Parathyroid adenoma (tissue), 2 donors: ENCODE data around the gene B9D1.

Experiments
- H2AFZ ChIP-seq: fragments of 300-600 bp; sonication (generic); one replicate; pipeline ENCODE4 v1.7.0; 2017; ENCODE audit warnings: antibody characterized with exemption, mild to moderate bottlenecking
- H3K27ac ChIP-seq: fragments of 300-600 bp; sonication (generic); one replicate; pipeline ENCODE4 v1.7.0; 2017
- H3K27me3 ChIP-seq: fragments of 300-600 bp; sonication (generic); one replicate; pipeline ENCODE4 v1.7.0; 2017; ENCODE audit warnings: low read length; ENCODE audit not compliant: control insufficient read depth, insufficient read depth
- H3K36me3 ChIP-seq: fragments of 300-600 bp; sonication (generic); one replicate; pipeline ENCODE4 v1.7.0; 2017; ENCODE audit warnings: low read length; ENCODE audit not compliant: control insufficient read depth, insufficient read depth
- H3K4me1 ChIP-seq: fragments of 300-600 bp; sonication (generic); one replicate; pipeline ENCODE4 v1.7.0; 2017; ENCODE audit warnings: control low read depth
- H3K4me2 ChIP-seq: fragments of 300-600 bp; sonication (generic); one replicate; pipeline ENCODE4 v1.7.0; 2017; ENCODE audit warnings: low read length
- H3K4me3 ChIP-seq: fragments of 300-600 bp; sonication (generic); one replicate; pipeline ENCODE4 v1.7.0; 2017; ENCODE audit warnings: low read depth, low read length
- H3K79me2 ChIP-seq: fragments of 300-600 bp; sonication (generic); one replicate; pipeline ENCODE4 v1.7.0; 2017; ENCODE audit warnings: control low read depth
- H3K9ac ChIP-seq: fragments of 300-600 bp; sonication (generic); one replicate; pipeline ENCODE4 v1.7.0; 2017; ENCODE audit warnings: mild to moderate bottlenecking
- H3K9me3 ChIP-seq: fragments of 300-600 bp; sonication (generic); one replicate; pipeline ENCODE4 v1.7.0; 2017; ENCODE audit warnings: low read length; ENCODE audit not compliant: control insufficient read depth
- TF ChIP-seq, protein P1 (sequence below): fragments of 300-600 bp; sonication (generic); IDR thresholded peaks from one replicate; pipeline ENCODE4 v1.7.0; 2017; ENCODE audit warnings: antibody characterized with exemption, mild to moderate bottlenecking
- donor health status: primary hyperparathyroidism.

The B9D1 gene

DNA sequence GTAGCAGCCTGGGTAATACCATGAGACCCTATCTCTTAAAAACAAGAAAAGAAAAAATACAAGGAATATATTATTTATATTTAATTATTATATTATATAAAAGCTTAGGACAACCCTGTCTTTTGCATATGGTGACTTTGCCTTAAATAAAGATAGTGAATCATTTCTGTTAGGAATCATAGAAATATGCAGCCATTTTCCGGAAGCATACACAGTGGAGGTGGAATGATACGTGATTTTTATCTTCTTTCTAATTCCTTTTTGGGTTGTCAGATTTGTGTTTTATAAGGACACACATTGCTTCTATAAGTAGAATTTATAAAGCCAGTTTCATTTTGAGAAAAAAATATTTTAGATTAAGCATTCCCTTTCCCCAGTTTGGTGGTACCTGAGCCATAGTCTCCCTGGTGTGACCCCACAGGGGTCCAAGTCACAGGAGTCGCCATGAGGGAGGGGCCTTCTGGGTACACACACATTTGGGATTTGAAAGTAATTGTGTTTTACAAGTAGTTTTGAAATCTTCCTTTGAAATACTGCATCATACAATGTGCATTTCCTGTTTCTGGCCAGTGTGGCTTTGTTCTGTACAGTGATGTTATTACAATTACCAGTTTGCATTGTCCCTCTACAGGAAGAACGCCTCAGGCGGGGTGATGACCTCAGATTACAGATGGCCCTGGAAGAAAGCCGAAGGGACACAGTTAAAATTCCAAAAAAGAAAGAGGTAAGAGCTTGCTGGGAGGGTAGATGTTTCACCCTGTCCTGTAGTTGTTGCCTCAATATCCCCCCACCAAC is 50.9 kb downstream of the B9D1 start:
- peaks cover 14% of the 10 kb centered on the region for H3K4me1 ChIP-seq
- peak overlapping the region; percentile 51 for H3K27ac ChIP-seq
- no peak overlapping the region for H2AFZ ChIP-seq
- no peak overlapping the region for H3K4me3 ChIP-seq
- H3K9ac ChIP-seq: no peak overlapping the region
- no peak overlapping the region for H3K4me2 ChIP-seq
- H3K27me3 ChIP-seq: no peaks in the 10 kb centered on the region
- no peaks in the 10 kb centered on the region for H3K9me3 ChIP-seq
- peaks cover 7% of the 10 kb centered on the region for H3K79me2 ChIP-seq
- H3K36me3 ChIP-seq: no peaks in the 10 kb centered on the region
- TF ChIP-seq, protein P1, sequence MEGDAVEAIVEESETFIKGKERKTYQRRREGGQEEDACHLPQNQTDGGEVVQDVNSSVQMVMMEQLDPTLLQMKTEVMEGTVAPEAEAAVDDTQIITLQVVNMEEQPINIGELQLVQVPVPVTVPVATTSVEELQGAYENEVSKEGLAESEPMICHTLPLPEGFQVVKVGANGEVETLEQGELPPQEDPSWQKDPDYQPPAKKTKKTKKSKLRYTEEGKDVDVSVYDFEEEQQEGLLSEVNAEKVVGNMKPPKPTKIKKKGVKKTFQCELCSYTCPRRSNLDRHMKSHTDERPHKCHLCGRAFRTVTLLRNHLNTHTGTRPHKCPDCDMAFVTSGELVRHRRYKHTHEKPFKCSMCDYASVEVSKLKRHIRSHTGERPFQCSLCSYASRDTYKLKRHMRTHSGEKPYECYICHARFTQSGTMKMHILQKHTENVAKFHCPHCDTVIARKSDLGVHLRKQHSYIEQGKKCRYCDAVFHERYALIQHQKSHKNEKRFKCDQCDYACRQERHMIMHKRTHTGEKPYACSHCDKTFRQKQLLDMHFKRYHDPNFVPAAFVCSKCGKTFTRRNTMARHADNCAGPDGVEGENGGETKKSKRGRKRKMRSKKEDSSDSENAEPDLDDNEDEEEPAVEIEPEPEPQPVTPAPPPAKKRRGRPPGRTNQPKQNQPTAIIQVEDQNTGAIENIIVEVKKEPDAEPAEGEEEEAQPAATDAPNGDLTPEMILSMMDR: no peak

- H2AFZ ChIP-seq: no peak overlapping the region
- H3K27me3 ChIP-seq: no peaks in the 10 kb centered on the region
- H3K4me2 ChIP-seq: no peak overlapping the region
- no peak overlapping the region for H3K9ac ChIP-seq
- H3K9me3 ChIP-seq: no peaks in the 10 kb centered on the region
- H3K4me3 ChIP-seq: no peak overlapping the region
- TF ChIP-seq, protein P1: no peak
- no peaks in the 10 kb centered on the region for H3K36me3 ChIP-seq
- no peak overlapping the region for H3K27ac ChIP-seq
- peaks cover 8% of the 10 kb centered on the region for H3K4me1 ChIP-seq
- H3K79me2 ChIP-seq: peaks cover 10% of the 10 kb centered on the region
Measured at GRCh38 chr17:19311016-19311415, 51.5 kb downstream of the B9D1 start.

DNA sequence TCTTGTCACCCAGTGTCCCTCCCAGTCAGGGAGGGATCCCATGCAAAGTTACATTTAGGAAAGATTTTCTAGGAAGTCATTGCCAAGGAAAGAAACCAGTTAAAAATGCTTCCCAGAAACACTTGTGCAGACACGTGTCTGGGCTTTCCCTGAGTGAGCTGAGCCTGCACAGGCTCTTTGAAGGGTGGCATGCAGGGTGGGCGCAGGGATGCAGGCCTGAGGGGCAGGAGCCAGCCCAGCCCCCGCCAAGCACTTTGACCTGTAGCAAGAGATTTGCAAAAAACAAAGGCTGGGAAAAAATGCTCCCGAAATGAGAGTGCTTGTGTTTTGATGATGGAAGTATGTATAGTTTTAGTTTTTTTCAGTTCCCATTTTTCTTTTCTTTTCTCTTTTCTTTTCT is 52.4 kb downstream of the B9D1 start:
- Histone ChIP-seq H3K4me3 (no peak overlapping the region), H3K27me3 (no peaks in the 10 kb centered on the region), H3K4me2 (no peak overlapping the region), H2AFZ (no peak overlapping the region), H3K27ac (no peak overlapping the region), H3K79me2 (peaks cover 12% of the 10 kb centered on the region), H3K9ac (no peak overlapping the region), H3K9me3 (no peaks in the 10 kb centered on the region), H3K4me1 (peaks cover 12% of the 10 kb centered on the region), H3K36me3 (no peaks in the 10 kb centered on the region)
- TF ChIP-seq, protein P1: no peak

DNA sequence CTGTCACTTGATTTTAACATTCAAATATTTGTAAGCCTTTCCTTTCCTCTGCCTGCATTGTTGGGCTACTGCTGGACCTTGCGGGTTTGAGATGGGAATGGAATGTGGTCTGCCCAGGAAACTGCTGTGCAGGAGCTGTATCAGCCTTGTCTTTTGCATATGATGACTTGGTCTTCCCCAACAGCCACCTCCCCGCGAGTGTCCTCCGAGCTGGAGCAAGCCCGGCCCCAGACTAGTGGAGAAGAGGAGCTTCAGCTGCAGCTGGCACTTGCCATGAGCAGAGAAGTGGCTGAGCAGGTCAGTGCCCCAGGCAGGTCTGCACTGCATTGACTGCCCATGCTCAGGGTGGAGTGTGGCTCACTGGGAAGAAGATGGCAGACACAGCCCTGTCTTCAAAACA is 52.8 kb downstream of the B9D1 start:
- Histone ChIP-seq H3K36me3 (no peaks in the 10 kb centered on the region), H3K27ac (no peak overlapping the region), H3K4me3 (no peak overlapping the region), H3K4me1 (peaks cover 14% of the 10 kb centered on the region), H3K9me3 (no peaks in the 10 kb centered on the region), H2AFZ (no peak overlapping the region), H3K9ac (no peak overlapping the region), H3K4me2 (no peak overlapping the region), H3K27me3 (no peaks in the 10 kb centered on the region), H3K79me2 (peaks cover 12% of the 10 kb centered on the region)
- TF ChIP-seq, protein P1: no peak

DNA sequence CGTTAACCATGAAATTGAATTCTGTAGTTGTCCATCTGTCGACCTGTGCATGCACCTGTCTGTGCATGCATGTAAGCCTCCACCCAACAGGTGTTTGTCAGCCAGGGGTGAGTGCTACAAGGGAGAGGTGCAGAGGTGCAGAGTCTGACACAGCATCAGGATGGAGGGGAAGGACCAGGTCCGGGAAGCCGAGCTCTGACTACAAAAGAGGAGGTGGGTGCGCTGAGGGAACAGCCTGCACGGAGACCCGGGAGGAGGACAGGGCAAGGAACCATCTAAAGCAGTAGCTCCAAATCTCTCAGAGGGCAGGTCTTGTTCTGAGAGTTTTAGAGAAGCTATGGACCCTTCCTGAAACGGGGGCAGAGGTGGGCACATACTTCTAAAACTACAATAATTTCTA is 54.1 kb downstream of the B9D1 start:
- H3K79me2 ChIP-seq: peaks cover 12% of the 10 kb centered on the region
- H3K4me1 ChIP-seq: peaks cover 23% of the 10 kb centered on the region
- H3K4me3 ChIP-seq: no peak overlapping the region
- H3K27me3 ChIP-seq: no peaks in the 10 kb centered on the region
- H2AFZ ChIP-seq: no peak overlapping the region
- TF ChIP-seq, protein P1: no peak
- no peak overlapping the region for H3K9ac ChIP-seq
- no peaks in the 10 kb centered on the region for H3K36me3 ChIP-seq
- no peak overlapping the region for H3K4me2 ChIP-seq
- no peaks in the 10 kb centered on the region for H3K9me3 ChIP-seq
- H3K27ac ChIP-seq: no peak overlapping the region
